ENCODE data around the gene B3GALNT2. TPM values are rescaled to one million over a fixed set of nuclear protein-coding genes. Genes with fewer than 3 reads are reported as not detected.
A peak's percentile ranks its signal among the peaks of the same experiment; 100 is the strongest.

The B3GALNT2 gene
- polyA plus RNA-seq, 1 donor from 2014 or later, result 3.5 TPM

GRCh38 chr1:235416662-235417049, 87.6 kb downstream of the B3GALNT2 start:
- H3K36me3 Mint-ChIP-seq, result no peaks in the 10 kb centered on the region
- H3K9me3 Mint-ChIP-seq, result no peaks in the 10 kb centered on the region
- no peak overlapping the region for H3K27ac Mint-ChIP-seq
- H3K4me1 Mint-ChIP-seq, result peaks cover 0 to 6% (median 2%) of the 10 kb centered on the region in 3 donors
- H3K27me3 Mint-ChIP-seq, result no peaks in the 10 kb centered on the region
- H3K4me3 Mint-ChIP-seq, result no peak overlapping the region

DNA sequence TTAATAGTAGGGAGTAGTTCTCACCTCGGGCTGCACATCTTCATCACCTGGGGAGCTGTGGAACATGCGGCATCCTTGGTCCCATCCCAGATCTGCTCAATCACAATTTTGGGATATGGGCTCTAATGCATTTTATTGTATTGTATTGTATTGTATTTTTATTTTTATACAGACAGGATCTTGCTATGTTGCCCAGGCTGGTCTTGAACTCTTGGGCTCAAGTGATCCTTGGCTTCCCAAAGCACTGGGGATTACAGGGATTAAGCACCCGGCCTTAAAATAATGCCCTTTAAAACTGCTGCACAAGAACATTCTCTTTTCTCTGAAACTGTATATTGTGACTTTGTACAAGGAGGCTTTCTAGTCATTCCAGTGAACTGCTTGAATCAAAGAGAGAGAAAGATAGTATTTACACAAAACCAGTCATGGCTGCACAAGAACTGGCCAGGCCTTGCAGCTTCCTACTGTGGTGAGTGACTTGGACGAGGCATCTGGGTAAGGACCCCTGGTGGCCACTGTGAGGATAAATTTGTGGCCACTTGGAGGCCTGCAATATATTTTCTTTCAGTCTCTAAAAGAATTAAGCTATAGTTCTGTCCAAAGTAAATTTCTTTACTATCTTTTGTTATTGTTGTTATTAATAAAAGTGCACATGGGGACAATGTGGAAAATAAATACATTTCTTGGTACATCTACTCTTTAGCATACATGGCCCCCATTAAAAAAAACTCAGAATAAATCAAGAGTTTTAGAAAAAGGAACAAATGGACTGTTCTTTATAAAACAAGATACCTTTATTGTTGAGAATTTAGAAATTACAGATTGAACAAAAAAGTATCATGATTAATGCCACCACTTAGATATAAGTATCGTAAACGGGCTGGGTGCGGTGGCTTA, 89.0 kb downstream of the B3GALNT2 start:
- Mint-ChIP-seq H3K9me3 (no peaks in the 10 kb centered on the region), H3K36me3 (no peaks in the 10 kb centered on the region), H3K27me3 (no peaks in the 10 kb centered on the region), H3K27ac (no peak overlapping the region), H3K4me3 (no peak overlapping the region), H3K4me1 (peaks cover 0 to 6% (median 2%) of the 10 kb centered on the region in 3 donors)

- H3K36me3 Mint-ChIP-seq, result no peaks in the 10 kb centered on the region
- H3K4me1 Mint-ChIP-seq, result peaks cover 0 to 2% (median 2%) of the 10 kb centered on the region in 3 donors
- no peak overlapping the region for H3K4me3 Mint-ChIP-seq
- no peaks in the 10 kb centered on the region for H3K27me3 Mint-ChIP-seq
- H3K27ac Mint-ChIP-seq, result peak overlapping the region in 2 of 3 donors; percentile 31 to 77
- no peaks in the 10 kb centered on the region for H3K9me3 Mint-ChIP-seq
Observed at GRCh38 chr1:235411489-235412486, 92.5 kb downstream of the B3GALNT2 start.

DNA sequence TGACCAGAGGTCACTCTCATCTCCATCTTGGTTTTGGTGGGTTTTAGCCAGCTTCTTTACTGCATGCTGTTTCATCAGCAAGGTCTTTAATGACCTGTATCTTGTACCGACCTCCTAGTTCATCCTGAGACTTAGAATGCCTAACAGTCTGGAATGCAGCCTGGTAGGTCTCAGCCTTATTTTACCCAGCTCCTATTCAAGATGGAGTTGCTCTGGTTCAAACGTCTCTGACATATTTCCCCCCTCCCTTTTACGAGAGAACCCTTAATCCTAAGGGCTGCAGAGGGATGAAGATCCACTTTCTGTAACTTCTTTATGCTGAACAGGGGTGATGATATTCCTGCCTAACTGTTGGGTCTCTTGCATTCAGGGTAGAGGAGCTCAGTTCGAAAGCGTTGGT, 93.8 kb downstream of the B3GALNT2 start:
- Mint-ChIP-seq H3K9me3 (no peaks in the 10 kb centered on the region), H3K27me3 (no peaks in the 10 kb centered on the region), H3K27ac (peak overlapping the region in 1 of 3 donors; percentile 31), H3K4me3 (no peak overlapping the region), H3K36me3 (no peaks in the 10 kb centered on the region), H3K4me1 (peaks cover 0 to 2% (median 2%) of the 10 kb centered on the region in 3 donors)

DNA sequence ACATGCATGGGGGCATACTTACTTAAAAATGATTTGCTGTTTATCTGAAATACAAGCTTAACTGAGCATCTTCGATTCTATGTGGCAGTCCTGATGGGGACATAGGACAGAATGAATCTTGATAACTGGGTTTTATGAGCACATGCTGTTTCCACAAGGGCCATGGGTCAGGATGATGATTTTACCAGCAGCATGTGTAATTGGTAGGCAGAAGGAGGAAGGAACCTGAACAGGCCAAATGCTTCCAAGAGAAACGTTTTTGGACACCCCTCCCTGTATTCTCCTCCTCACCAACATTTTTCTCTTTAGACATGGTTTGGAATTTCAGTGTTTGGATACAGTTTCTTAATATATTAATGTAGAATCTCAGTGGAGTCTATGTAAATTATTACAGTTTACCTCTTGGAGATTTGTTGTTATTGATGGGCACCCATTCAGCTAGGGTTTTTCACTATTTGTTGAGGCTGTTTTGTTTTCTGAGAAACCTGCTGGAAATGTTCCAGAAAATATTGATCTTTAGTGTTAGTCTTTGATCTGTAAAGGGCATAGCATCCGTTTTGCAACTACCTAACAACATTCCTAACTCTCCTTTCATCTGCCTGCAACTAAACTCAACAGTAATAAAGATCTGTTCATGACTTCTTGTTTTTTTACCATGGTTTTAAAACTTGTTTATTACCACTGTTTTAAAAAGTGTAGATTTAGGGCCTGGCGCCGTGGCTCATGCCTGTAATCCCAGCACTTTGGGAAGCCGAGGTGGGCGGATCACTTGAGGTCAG, 95.0 kb downstream of the B3GALNT2 start:
- Mint-ChIP-seq H3K27me3 (no peaks in the 10 kb centered on the region), H3K36me3 (no peaks in the 10 kb centered on the region), H3K27ac (no peak overlapping the region), H3K9me3 (no peaks in the 10 kb centered on the region), H3K4me1 (no peaks in the 10 kb centered on the region), H3K4me3 (no peak overlapping the region)

DNA sequence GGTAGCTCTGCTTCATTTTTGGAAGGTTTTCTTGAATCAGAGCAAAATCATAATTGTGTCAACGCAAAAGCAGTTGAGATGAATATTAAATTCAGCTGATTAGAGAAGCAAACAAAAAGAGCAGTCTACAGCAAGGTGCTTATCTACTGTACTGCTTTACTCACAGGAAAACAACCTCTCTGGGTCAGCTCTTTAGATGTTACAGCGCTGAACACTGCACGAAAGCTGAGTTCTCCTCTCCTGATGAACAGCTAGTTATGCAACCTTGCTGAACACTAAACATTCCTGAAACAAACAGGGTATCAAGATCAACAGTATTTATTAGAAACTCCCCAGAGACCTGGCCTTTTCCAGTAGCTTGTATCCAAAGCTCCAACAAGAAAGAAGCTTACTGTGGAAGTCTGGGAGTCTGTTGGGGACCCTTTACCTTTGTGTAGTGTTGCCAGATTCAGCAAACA, 95.7 kb downstream of the B3GALNT2 start:
- no peaks in the 10 kb centered on the region for H3K27me3 Mint-ChIP-seq
- no peak overlapping the region for H3K4me3 Mint-ChIP-seq
- no peak overlapping the region for H3K27ac Mint-ChIP-seq
- no peaks in the 10 kb centered on the region for H3K4me1 Mint-ChIP-seq
- no peaks in the 10 kb centered on the region for H3K36me3 Mint-ChIP-seq
- no peaks in the 10 kb centered on the region for H3K9me3 Mint-ChIP-seq

- H3K36me3 Mint-ChIP-seq, result no peaks in the 10 kb centered on the region
- no peaks in the 10 kb centered on the region for H3K4me1 Mint-ChIP-seq
- H3K9me3 Mint-ChIP-seq, result no peaks in the 10 kb centered on the region
- H3K27me3 Mint-ChIP-seq, result no peaks in the 10 kb centered on the region
- no peak overlapping the region for H3K27ac Mint-ChIP-seq
- H3K4me3 Mint-ChIP-seq, result no peak overlapping the region
Observed at GRCh38 chr1:235407419-235407818, 96.8 kb downstream of the B3GALNT2 start.

DNA sequence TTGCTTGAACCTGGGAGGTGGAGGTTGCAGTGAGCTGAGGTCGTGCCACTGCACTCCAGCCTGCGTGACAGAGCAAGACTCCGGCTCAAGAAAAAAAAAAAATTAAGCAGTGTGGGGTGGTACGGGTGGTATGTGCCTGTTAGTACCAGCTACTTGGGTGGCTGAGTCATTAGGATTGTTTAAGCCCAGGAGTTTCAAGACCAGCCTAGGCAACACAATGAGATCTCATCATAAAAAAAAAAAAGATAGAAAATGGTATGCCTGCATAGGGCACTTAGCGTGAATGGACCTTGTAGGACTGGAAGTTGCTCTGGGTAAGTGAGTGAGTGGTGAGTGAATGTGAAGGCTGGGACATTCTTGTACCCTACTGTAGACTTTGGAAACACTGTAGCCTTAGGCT, 100.1 kb downstream of the B3GALNT2 start:
- Mint-ChIP-seq H3K4me1 (peaks cover 0 to 4% (median 1%) of the 10 kb centered on the region in 3 donors), H3K27me3 (no peaks in the 10 kb centered on the region), H3K27ac (no peak overlapping the region), H3K36me3 (peaks cover 3% of the 10 kb centered on the region), H3K9me3 (no peaks in the 10 kb centered on the region), H3K4me3 (no peak overlapping the region)

DNA sequence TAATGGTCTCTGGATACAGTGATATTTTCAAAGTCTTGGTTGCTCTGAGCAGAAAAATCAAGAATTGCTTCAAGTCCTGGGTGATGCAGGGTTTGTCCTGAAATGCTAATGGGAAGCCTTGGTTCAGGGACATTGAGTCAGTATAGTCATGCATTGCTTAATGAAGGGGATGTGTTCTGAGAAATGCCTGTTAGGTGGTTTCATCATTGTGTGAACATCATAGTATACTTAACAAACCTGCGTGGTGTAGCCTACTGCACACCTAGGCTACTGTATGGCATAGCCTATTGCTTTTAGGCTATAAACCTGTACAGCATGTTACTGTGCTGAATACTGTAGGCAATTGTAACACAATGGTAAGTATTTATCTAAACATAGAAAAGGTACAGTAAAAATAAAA, 100.7 kb downstream of the B3GALNT2 start:
- peaks cover 0 to 4% (median 1%) of the 10 kb centered on the region in 3 donors for H3K4me1 Mint-ChIP-seq
- H3K9me3 Mint-ChIP-seq, result no peaks in the 10 kb centered on the region
- H3K27ac Mint-ChIP-seq, result no peak overlapping the region
- H3K4me3 Mint-ChIP-seq, result no peak overlapping the region
- no peaks in the 10 kb centered on the region for H3K27me3 Mint-ChIP-seq
- peaks cover 3% of the 10 kb centered on the region for H3K36me3 Mint-ChIP-seq

DNA sequence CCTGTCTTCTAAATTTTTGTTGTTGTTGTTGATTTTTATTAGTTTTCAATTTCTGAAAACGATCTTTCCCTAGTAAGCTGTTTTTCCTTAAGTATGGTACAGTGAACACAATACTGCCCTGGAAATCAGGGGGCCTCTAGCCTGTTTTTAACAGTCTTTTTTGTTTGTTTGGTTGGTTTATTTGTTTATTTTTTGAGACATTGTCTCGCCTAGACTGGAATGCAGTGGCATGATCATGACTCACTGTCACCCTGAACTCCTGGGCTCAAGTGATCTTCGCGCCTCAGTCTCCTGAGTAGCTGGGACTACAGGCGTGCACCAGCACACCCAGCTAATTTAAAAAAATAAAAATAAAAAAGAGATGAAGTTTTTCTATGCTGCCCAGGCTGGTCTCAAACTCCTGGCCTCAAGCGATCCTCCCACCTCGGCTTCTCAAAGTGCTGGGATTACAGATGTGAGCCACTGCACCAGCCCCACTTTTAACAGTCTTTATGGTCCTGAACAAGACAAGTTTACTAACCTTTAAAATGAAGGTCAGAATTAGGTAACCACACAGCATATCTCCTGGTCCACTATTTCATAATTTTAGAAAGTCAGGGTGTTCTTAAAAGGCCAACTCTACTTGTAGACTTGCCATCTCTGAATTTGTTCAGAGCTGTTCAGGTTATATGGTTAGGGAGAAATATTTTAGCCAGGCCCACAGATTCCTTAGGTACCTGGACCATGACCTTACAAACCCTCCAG, 101.6 kb downstream of the B3GALNT2 start:
- H3K4me3 Mint-ChIP-seq, result no peak overlapping the region
- no peaks in the 10 kb centered on the region for H3K27me3 Mint-ChIP-seq
- H3K36me3 Mint-ChIP-seq, result peaks cover 3% of the 10 kb centered on the region
- no peak overlapping the region for H3K27ac Mint-ChIP-seq
- H3K4me1 Mint-ChIP-seq, result peaks cover 1 to 4% (median 2%) of the 10 kb centered on the region in 3 donors
- H3K9me3 Mint-ChIP-seq, result no peaks in the 10 kb centered on the region

- Mint-ChIP-seq H3K4me3 (no peak overlapping the region), H3K4me1 (peaks cover 1 to 6% (median 3%) of the 10 kb centered on the region in 3 donors), H3K27me3 (no peaks in the 10 kb centered on the region), H3K27ac (peak overlapping the region in 1 of 3 donors; percentile 38), H3K36me3 (peaks cover 3% of the 10 kb centered on the region), H3K9me3 (peaks cover 0 to 2% (median 0%) of the 10 kb centered on the region in 3 donors)
Observed at GRCh38 chr1:235401251-235401650, 103.0 kb downstream of the B3GALNT2 start.

All from IgD-negative memory B cell (primary cell).